Kidney (tissue), 14 donors: ENCODE data around the gene TRPM1. TPM values are rescaled to one million over a fixed set of nuclear protein-coding genes. Genes with fewer than 3 reads are reported as not detected.

Source experiments
- DNase-seq, 5 donors: peaks; one replicate each; pipeline ENCODE4 v3.0.0-alpha.2; 2013 to 2020
- FAIRE-seq: peaks from 2 replicates; lab custom pipeline; 2012; peaks lifted over from hg19 to GRCh38; lab: Jason Lieb, UNC
- H3K27ac ChIP-seq, 2 donors: one replicate each; pipeline ENCODE4 v1.7.0; 2013; ENCODE audit warnings: low read depth in 2 of 2, low read length in 2 of 2, inconsistent platforms in 1 of 2
- H3K27me3 ChIP-seq: one replicate; pipeline ENCODE4 v1.7.1; 2013; ENCODE audit warnings: low read length, inconsistent platforms; ENCODE audit not compliant: control insufficient read depth, insufficient read depth
- H3K36me3 ChIP-seq, 3 donors: one replicate each; pipeline versions ENCODE4 v1.7.0 to v1.7.1; 2013; ENCODE audit warnings: low read length in 3 of 3, control low read depth in 1 of 3, inconsistent platforms in 1 of 3; ENCODE audit not compliant: insufficient read depth in 3 of 3, control insufficient read depth in 2 of 3
- H3K4me1 ChIP-seq, 3 donors: one replicate each; pipeline versions ENCODE4 v1.7.0 to v1.7.1; 2013; ENCODE audit warnings: low read length in 3 of 3, inconsistent platforms in 1 of 3, low read depth in 1 of 3; ENCODE audit not compliant: control insufficient read depth in 2 of 3, insufficient read depth in 2 of 3
- H3K4me3 ChIP-seq, 3 donors: one replicate each; pipeline versions ENCODE4 v1.7.0 to v1.8.1; 2013; ENCODE audit warnings: low read length in 3 of 3, control low read depth in 1 of 3, inconsistent platforms in 1 of 3
- H3K9ac ChIP-seq, 3 donors: one replicate each; pipeline versions ENCODE4 v1.7.0 to v1.7.1; 2013; ENCODE audit warnings: low read length in 3 of 3, control low read depth in 1 of 3, inconsistent platforms in 1 of 3
- H3K9me3 ChIP-seq, 3 donors: one replicate each; pipeline versions ENCODE4 v1.7.0 to v1.7.1; 2013; ENCODE audit warnings: low read length in 3 of 3, control low read depth in 1 of 3, inconsistent platforms in 1 of 3; ENCODE audit not compliant: control insufficient read depth in 2 of 3, insufficient read depth in 1 of 3
- CTCF ChIP-seq: IDR thresholded peaks from 3 replicates; pipeline ENCODE4 v1.5.1; 2012; ENCODE audit warnings: mild to moderate bottlenecking, moderate library complexity, borderline replicate concordance; ENCODE audit not compliant: insufficient read depth; ENCODE audit errors: extremely low read depth
- intact Hi-C: fragments of 100-400 bp; cut with DNase I; formaldehyde crosslinking; loops from one replicate; pipeline ENCODE4 v1.11.1; 2022
- polyA plus RNA-seq: library from polyadenylated mRNA; stranded (reverse); fragments of 350-450 nt; fragmentation: Illumina TruSeq; extraction: RNeasy Lipid Tissue Mini Kit (QIAGEN cat#74804); gene quantifications from one replicate; pipeline ENCODE4 v1.2.3, GENCODE V29; 2014; ENCODE audit warnings: low read depth, low replicate concordance; ENCODE audit not compliant: insufficient read depth
- total RNA-seq: library from RNA; stranded (reverse); fragmentation: NEBNext Ultra II Directional; extraction: Animal tissue kit (Norgen Biotek cat#: 25700); gene quantifications from one replicate; pipeline ENCODE4 v1.2.1, GENCODE V29; 2021
- donor health status: control.
- donor health status: control.
- donor health status: control.
- donor health status: control.
- donor health status: control.
- donor health status: DM: yes; HTN: yes; CAD: no.
- donor health status: Normal renal cell carcinoma (clear cell type).

TRPM1 gene
- total and polyA plus RNA-seq, 2 donors from 2014 or later: 1.3 TPM; not detected in 1

GRCh38 chr15:31149088-31149505 lies 47.6 kb upstream of the TRPM1 start:
- H3K9ac ChIP-seq: no peak overlapping the region
- H3K4me3 ChIP-seq: no peak overlapping the region
- DNase-seq (no peak), FAIRE-seq (no peak)
- H3K27me3 ChIP-seq: no peaks in the 10 kb centered on the region
- no peak overlapping the region for H3K27ac ChIP-seq
- no peaks in the 10 kb centered on the region for H3K36me3 ChIP-seq
- intact Hi-C loops: no loop called here
- TF ChIP-seq CTCF: no peak
- no peaks in the 10 kb centered on the region for H3K9me3 ChIP-seq
- no peaks in the 10 kb centered on the region for H3K4me1 ChIP-seq

DNA sequence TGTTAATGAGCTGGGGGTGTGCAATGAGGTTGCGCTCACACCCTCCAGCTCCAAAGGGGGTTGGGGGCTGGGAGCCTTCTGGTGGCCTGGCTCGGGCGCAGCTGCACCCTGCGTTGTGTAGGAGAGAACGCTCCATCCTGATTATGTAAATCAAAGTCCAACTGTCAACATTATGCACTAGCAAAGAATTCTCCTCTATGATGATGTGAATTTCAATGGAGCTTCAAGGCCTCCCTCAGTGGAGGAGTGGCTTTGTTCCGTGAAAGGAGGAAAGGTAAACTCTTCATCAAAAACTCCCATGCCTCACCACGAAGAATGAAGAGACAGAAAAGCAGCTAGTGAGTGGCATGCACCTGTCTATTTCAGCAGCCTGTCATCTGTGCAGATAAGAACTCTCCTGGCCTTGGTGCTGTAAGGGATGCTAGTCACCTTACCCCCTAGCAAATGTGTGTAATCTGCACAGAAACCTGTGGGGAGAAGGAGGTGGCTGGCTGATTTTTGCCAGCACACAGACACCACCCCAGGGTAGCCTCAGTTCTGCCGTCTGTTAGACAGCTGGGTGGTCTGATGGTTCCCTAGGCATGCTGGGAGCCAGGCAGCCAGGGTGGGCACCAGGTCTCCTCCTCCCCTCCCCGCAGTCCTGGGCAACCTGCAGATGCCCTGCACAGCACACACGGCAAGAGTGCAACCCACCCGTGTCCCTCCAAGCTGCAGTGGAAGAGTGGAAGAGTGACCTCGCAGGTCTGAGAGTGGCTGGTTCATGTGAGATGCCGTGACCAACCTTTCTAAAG lies 47.0 kb upstream of the TRPM1 start:
- DNase-seq (no peak), FAIRE-seq (no peak)

GRCh38 chr15:31147944-31148296 lies 46.4 kb upstream of the TRPM1 start:
- intact Hi-C loops: no loop called here
- Histone ChIP-seq H3K4me3 (no peak overlapping the region), H3K27ac (no peak overlapping the region), H3K4me1 (no peaks in the 10 kb centered on the region), H3K9me3 (no peaks in the 10 kb centered on the region), H3K9ac (no peak overlapping the region), H3K27me3 (no peaks in the 10 kb centered on the region), H3K36me3 (no peaks in the 10 kb centered on the region)
- no peak for DNase-seq
- no peak for TF ChIP-seq CTCF
- no peak for FAIRE-seq

More for the DNA sequence above, 47.0 kb upstream of the TRPM1 start:
- Histone ChIP-seq H3K36me3 (no peaks in the 10 kb centered on the region), H3K4me3 (no peak overlapping the region), H3K27me3 (no peaks in the 10 kb centered on the region), H3K4me1 (no peaks in the 10 kb centered on the region), H3K9me3 (no peaks in the 10 kb centered on the region), H3K27ac (no peak overlapping the region), H3K9ac (no peak overlapping the region)
- TF ChIP-seq CTCF: no peak
- intact Hi-C loops: no loop called here

GRCh38 chr15:31147456-31147855 lies 45.9 kb upstream of the TRPM1 start:
- H3K9ac ChIP-seq: no peak overlapping the region
- no peak for DNase-seq
- no peak for TF ChIP-seq CTCF
- FAIRE-seq: no peak
- H3K36me3 ChIP-seq: no peaks in the 10 kb centered on the region
- no peak overlapping the region for H3K4me3 ChIP-seq
- no peaks in the 10 kb centered on the region for H3K9me3 ChIP-seq
- no peaks in the 10 kb centered on the region for H3K27me3 ChIP-seq
- intact Hi-C loops: no loop called here
- H3K4me1 ChIP-seq: no peaks in the 10 kb centered on the region
- H3K27ac ChIP-seq: no peak overlapping the region
